Left lung (tissue), 10 donors: ENCODE data around the gene RARB. TPM values are rescaled to one million over a fixed set of nuclear protein-coding genes. Genes with fewer than 3 reads are reported as not detected.

Experiments used
- ATAC-seq: fragments of 200-7000 bp; cut with Tn5 transposase; one replicate; pipeline ENCODE4 v1.9.1; 2020; ENCODE audit warnings: moderate library complexity
- DNase-seq, 4 donors: peaks; one replicate each; pipeline ENCODE4 v3.0.0-alpha.2; 2013 to 2020
- H3K27ac ChIP-seq, 2 donors: fragments of 200-600 bp; sonication (generic) in 1 of 2; one replicate each; pipeline versions ENCODE4 v1.5.0 to v1.8.0; 2020 to 2021
- H3K27me3 ChIP-seq, 2 donors: fragments of 200-600 bp; sonication (generic) in 1 of 2; one replicate each; pipeline versions ENCODE4 v1.5.0 to v1.8.0; 2020 to 2021
- H3K36me3 ChIP-seq, 2 donors: fragments of 200-600 bp; sonication (generic) in 1 of 2; one replicate each; pipeline versions ENCODE4 v1.5.0 to v1.8.0; 2020 to 2021
- H3K4me1 ChIP-seq, 2 donors: fragments of 200-600 bp; one replicate each; pipeline ENCODE4 v1.8.0; 2021
- H3K4me3 ChIP-seq, 2 donors: fragments of 200-600 bp; sonication (generic) in 1 of 2; one replicate each; pipeline versions ENCODE4 v1.5.0 to v1.8.0; 2020 to 2021; ENCODE audit warnings: mild to moderate bottlenecking in 1 of 2
- H3K9me3 ChIP-seq, 2 donors: fragments of 200-600 bp; sonication (generic) in 1 of 2; one replicate each; pipeline versions ENCODE4 v1.5.0 to v1.8.0; 2020 to 2021
- intact Hi-C, 2 donors: fragments of 100-400 bp; cut with DNase I; formaldehyde crosslinking; loops; one replicate each; pipeline versions ENCODE4 v1.11.2 to v1.14.2; 2022
- polyA plus RNA-seq, 6 donors: library from polyadenylated mRNA; unstranded; fragments of 120-200 nt; gene quantifications; one replicate each; pipeline ENCODE4 v1.2.1, GENCODE V29; 2013; ENCODE audit not compliant: insufficient read length in 6 of 6
- total RNA-seq, 2 donors: library from RNA; stranded (reverse); fragmentation: NEBNext Ultra II Directional; extraction: Animal tissue kit (Norgen Biotek cat#: 25700); gene quantifications; one replicate each; pipeline ENCODE4 v1.2.1, GENCODE V29; 2021
- TF ChIP-seq, protein P1 (sequence below), 2 donors: fragments of 200-600 bp; sonication (generic) in 1 of 2; IDR thresholded peaks; one replicate each; pipeline versions ENCODE4 v1.5.0 to v1.8.0; 2021; ENCODE audit warnings: antibody characterized with exemption in 2 of 2
- donor health status: DM: no; HTN: yes; CAD: no.
- donor health status: DM: no; HTN: no; CAD: no.

Gene RARB
- total and polyA plus RNA-seq, 8 donors = 4.1 to 40.1 (median 33.3) TPM

DNA sequence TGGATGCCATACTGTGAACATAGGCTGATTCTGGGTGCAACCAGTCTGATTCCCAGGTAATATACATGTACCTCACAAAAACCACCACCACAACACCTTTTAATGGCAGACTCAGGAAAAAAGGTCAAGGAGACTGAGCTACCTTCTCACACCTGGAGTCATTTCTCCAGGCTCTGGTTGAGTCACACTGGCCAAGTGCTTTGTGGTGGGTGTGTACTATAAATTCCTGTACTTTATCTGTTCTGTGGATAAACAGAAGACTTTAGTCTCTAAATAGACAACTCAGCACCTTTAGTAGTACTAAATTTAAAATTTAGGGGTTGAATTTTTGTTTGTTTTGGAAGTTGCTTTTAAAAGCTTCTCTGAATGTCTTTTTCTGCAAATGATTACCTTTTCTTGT lies 190.0 kb downstream of the RARB start:
- Histone ChIP-seq H3K27me3 (no peaks in the 10 kb centered on the region), H3K4me1 (no peaks in the 10 kb centered on the region), H3K36me3 (peaks cover 1 to 71% of the 10 kb centered on the region in 2 donors), H3K27ac (no peak overlapping the region), H3K4me3 (no peak overlapping the region), H3K9me3 (no peaks in the 10 kb centered on the region)
- ATAC-seq = peak; percentile 64
- intact Hi-C loops = no loop called here
- TF ChIP-seq, protein P1, sequence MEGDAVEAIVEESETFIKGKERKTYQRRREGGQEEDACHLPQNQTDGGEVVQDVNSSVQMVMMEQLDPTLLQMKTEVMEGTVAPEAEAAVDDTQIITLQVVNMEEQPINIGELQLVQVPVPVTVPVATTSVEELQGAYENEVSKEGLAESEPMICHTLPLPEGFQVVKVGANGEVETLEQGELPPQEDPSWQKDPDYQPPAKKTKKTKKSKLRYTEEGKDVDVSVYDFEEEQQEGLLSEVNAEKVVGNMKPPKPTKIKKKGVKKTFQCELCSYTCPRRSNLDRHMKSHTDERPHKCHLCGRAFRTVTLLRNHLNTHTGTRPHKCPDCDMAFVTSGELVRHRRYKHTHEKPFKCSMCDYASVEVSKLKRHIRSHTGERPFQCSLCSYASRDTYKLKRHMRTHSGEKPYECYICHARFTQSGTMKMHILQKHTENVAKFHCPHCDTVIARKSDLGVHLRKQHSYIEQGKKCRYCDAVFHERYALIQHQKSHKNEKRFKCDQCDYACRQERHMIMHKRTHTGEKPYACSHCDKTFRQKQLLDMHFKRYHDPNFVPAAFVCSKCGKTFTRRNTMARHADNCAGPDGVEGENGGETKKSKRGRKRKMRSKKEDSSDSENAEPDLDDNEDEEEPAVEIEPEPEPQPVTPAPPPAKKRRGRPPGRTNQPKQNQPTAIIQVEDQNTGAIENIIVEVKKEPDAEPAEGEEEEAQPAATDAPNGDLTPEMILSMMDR (IDR thresholded peaks at IDR 0.05) = no peak
- DNase-seq = no peak

DNA sequence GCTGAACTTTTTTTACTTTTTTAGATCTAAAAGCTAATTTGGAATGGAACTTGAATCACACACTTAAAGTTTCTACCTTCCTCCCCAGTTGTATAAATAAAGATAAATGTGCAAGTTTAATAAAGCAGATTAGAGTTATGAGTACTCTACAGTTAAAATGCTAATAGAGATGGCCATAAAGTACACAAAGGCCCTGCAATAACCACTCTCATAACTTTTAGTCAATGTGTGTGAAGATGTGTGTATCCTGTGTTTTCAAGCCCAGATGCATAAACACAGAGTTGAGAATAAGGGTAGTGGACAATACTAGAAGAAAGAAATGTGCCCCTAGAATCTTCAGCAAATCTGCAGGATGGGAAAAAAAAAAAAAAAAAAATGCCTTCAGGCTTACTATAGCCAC lies 191.3 kb downstream of the RARB start:
- peaks cover 4 to 74% of the 10 kb centered on the region in 2 donors for H3K36me3 ChIP-seq

GRCh38 chr3:25620493-25620892 lies 192.4 kb downstream of the RARB start:
- TF ChIP-seq, protein P1 (IDR thresholded peaks at IDR 0.05) = no peak
- H3K4me3 ChIP-seq = no peak overlapping the region
- no peaks in the 10 kb centered on the region for H3K9me3 ChIP-seq
- intact Hi-C loops = no loop called here
- no peak overlapping the region for H3K27ac ChIP-seq
- peaks cover 4 to 74% of the 10 kb centered on the region in 2 donors for H3K36me3 ChIP-seq
- DNase-seq (no peak), ATAC-seq (no peak)
- H3K4me1 ChIP-seq = no peaks in the 10 kb centered on the region
- H3K27me3 ChIP-seq = no peaks in the 10 kb centered on the region

More for the DNA sequence above, 191.3 kb downstream of the RARB start:
- DNase-seq (no peak), ATAC-seq (no peak)
- H3K9me3 ChIP-seq = no peaks in the 10 kb centered on the region
- H3K27me3 ChIP-seq = no peaks in the 10 kb centered on the region
- H3K27ac ChIP-seq = no peak overlapping the region
- TF ChIP-seq, protein P1 (IDR thresholded peaks at IDR 0.05) = no peak
- H3K4me3 ChIP-seq = no peak overlapping the region
- intact Hi-C loops = no loop called here
- no peaks in the 10 kb centered on the region for H3K4me1 ChIP-seq

GRCh38 chr3:25621087-25621486 lies 193.0 kb downstream of the RARB start:
- peaks cover 4 to 77% of the 10 kb centered on the region in 2 donors for H3K36me3 ChIP-seq
- no peaks in the 10 kb centered on the region for H3K27me3 ChIP-seq
- H3K4me1 ChIP-seq = no peaks in the 10 kb centered on the region
- H3K9me3 ChIP-seq = no peaks in the 10 kb centered on the region
- intact Hi-C loops = no loop called here
- DNase-seq (no peak), ATAC-seq (no peak)
- H3K27ac ChIP-seq = no peak overlapping the region
- TF ChIP-seq, protein P1 (IDR thresholded peaks at IDR 0.05) = no peak
- H3K4me3 ChIP-seq = no peak overlapping the region

DNA sequence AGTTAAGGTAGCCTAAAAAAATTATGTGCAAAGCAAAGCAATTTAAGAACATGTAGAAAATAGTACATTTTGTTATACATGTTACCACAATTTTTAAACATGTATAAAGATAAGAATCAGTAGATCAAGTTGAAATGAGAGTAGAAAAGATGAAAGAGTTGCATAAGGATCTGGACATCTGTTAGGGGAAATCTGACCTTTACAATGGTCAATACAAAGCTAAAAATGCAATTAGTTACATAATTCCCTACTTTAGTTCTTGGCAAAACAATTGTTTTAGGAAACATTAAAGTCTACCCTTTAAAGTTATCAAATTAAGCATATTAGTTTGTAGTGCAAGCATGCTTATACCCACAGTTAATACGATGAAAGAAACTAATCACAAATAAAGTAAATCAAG lies 203.9 kb downstream of the RARB start:
- no peak for DNase-seq

More for the DNA sequence above, 203.9 kb downstream of the RARB start:
- ATAC-seq = no peak
- H3K36me3 ChIP-seq = peaks cover 0 to 79% of the 10 kb centered on the region in 2 donors
- no peak overlapping the region for H3K27ac ChIP-seq
- no peaks in the 10 kb centered on the region for H3K9me3 ChIP-seq
- H3K27me3 ChIP-seq = no peaks in the 10 kb centered on the region
- H3K4me1 ChIP-seq = no peaks in the 10 kb centered on the region
- H3K4me3 ChIP-seq = no peak overlapping the region
- TF ChIP-seq, protein P1 (IDR thresholded peaks at IDR 0.05) = no peak
- intact Hi-C loops = no loop called here
